GM21390 (cell line): ENCODE measurements around the gene EPO.
"Not testable (repeated sequence)": the region's sequence is repeated elsewhere in the genome, so short reads cannot be mapped to it uniquely, and the experiment has no call there.

Source experiments
- ATAC-seq: cut with Tn5 transposase; IDR thresholded peaks from one replicate; pipeline ENCODE4 v1.9.1; 2021; ENCODE audit not compliant: unreplicated experiment

Gene EPO

GRCh38 chr7:100731937-100732636 is 11.8 kb downstream of the EPO start:
- ATAC-seq: no peak

GRCh38 chr7:100735730-100736129 is 15.5 kb downstream of the EPO start:
- no peak for ATAC-seq

- no peak for ATAC-seq
Observed at GRCh38 chr7:100736671-100737070, 16.4 kb downstream of the EPO start.

GRCh38 chr7:100739934-100740333 is 19.7 kb downstream of the EPO start:
- ATAC-seq: no peak

GRCh38 chr7:100744605-100745004 is 24.3 kb downstream of the EPO start:
- no peak for ATAC-seq

- ATAC-seq: no peak
Observed at GRCh38 chr7:100745184-100745583, 24.9 kb downstream of the EPO start.

- ATAC-seq: no peak
Observed at GRCh38 chr7:100752994-100753393, 32.7 kb downstream of the EPO start.

- no peak for ATAC-seq
Observed at GRCh38 chr7:100753750-100754149, 33.5 kb downstream of the EPO start.

GRCh38 chr7:100759357-100760171 is 39.3 kb downstream of the EPO start:
- ATAC-seq: no peak

- not testable (repeated sequence) for ATAC-seq
Observed at GRCh38 chr7:100762841-100763240, 42.6 kb downstream of the EPO start.

- no peak for ATAC-seq
Observed at GRCh38 chr7:100763556-100764140, 43.4 kb downstream of the EPO start.

GRCh38 chr7:100764841-100765240 is 44.6 kb downstream of the EPO start:
- ATAC-seq: no peak

- ATAC-seq: no peak
Observed at GRCh38 chr7:100765250-100765649, 45.0 kb downstream of the EPO start.

- ATAC-seq: no peak
Observed at GRCh38 chr7:100768784-100769183, 48.5 kb downstream of the EPO start.
